Gastroesophageal sphincter (tissue), 4 donors: Measurements from ENCODE around the gene C20orf141. TPM values are rescaled to one million over a fixed set of nuclear protein-coding genes. Genes with fewer than 3 reads are reported as not detected.

Experiments used
- ATAC-seq: fragments of 150-250 bp; one replicate; pipeline ENCODE4 v1.9.1; 2016; ENCODE audit warnings: mild to moderate bottlenecking, moderate library complexity
- H3K27ac ChIP-seq, 4 donors: fragments of 200-600 bp; sonication (generic) in 3 of 4; 1 replicate in 3 of 4; 2 replicates in 1 of 4; pipeline ENCODE4 v1.5.1; 2016 to 2019
- H3K27me3 ChIP-seq: fragments of 200-600 bp; sonication (generic); one replicate; pipeline ENCODE4 v1.5.1; 2019
- H3K36me3 ChIP-seq, 2 donors: fragments of 200-600 bp; sonication (generic); one replicate each; pipeline ENCODE4 v1.5.1; 2019; ENCODE audit warnings: control low read depth in 1 of 2
- H3K4me1 ChIP-seq, 3 donors: fragments of 200-600 bp; sonication (generic); 1 replicate in 2 of 3; 2 replicates in 1 of 3; pipeline ENCODE4 v1.5.1; 2016 to 2019; ENCODE audit warnings: control low read depth in 2 of 3
- H3K4me3 ChIP-seq, 2 donors: fragments of 200-600 bp; sonication (generic); one replicate each; pipeline ENCODE4 v1.5.1; 2019; ENCODE audit warnings: mild to moderate bottlenecking in 1 of 2, moderate library complexity in 1 of 2
- H3K9me3 ChIP-seq, 3 donors: fragments of 200-600 bp; sonication (generic); one replicate each; pipeline ENCODE4 v1.5.1; 2017 to 2019; ENCODE audit warnings: control low read depth in 2 of 3
- EP300 ChIP-seq: sonication (generic); formaldehyde crosslinking; IDR thresholded peaks from one replicate; pipeline ENCODE4 v1.6.1; 2017; ENCODE audit warnings: antibody characterized with exemption, mild to moderate bottlenecking
- POLR2A ChIP-seq, 2 donors: fragments of 450-650 bp; IDR thresholded peaks; one replicate each; pipeline ENCODE4 v1.6.1; 2017; ENCODE audit warnings: antibody characterized with exemption in 2 of 2, mild to moderate bottlenecking in 2 of 2, moderate library complexity in 1 of 2
- POLR2AphosphoS5 ChIP-seq: sonication (generic); formaldehyde crosslinking; IDR thresholded peaks from one replicate; pipeline ENCODE4 v1.6.1; 2017; ENCODE audit warnings: antibody characterized with exemption
- WGBS, 2 donors: methylation state at CpG; one replicate each; pipeline ENCODE4 v1.1.5; 2018; ENCODE audit warnings: low coverage in 1 of 2; 5-methylcytosine and 5-hydroxymethylcytosine counted together
- total RNA-seq, 4 donors: library from RNA; depleted of rRNA; stranded (reverse); fragments of >200 nt; gene quantifications; one replicate each; pipeline ENCODE4 v1.1.0, GENCODE V29; 2016
- TF ChIP-seq, protein P1 (sequence below), 4 experiments: fragments of 200-600 bp in 2 of 4; fragments of 450-650 bp in 2 of 4; sonication (generic) in 1 of 4; IDR thresholded peaks; one replicate each; pipeline ENCODE4 v1.5.1; 2017 to 2019; ENCODE audit warnings: antibody characterized with exemption in 4 of 4, mild to moderate bottlenecking in 2 of 4, moderate library complexity in 2 of 4

C20orf141 gene
- total RNA-seq, 4 donors from 2014 or later = not detected

GRCh38 chr20:2847802-2848201 lies 33.0 kb downstream of the C20orf141 start:
- no peak overlapping the region for H3K27ac ChIP-seq
- peaks cover 0 to 7% (median 2%) of the 10 kb centered on the region in 3 donors for H3K4me1 ChIP-seq
- WGBS, 2 donors = 86 to 98% methylated on average over 3 to 4 of the region's 4 CpGs
- no peak overlapping the region for H3K4me3 ChIP-seq
- H3K36me3 ChIP-seq = peaks cover 0 to 19% of the 10 kb centered on the region in 2 donors
- TF ChIP-seq EP300 = no peak
- TF ChIP-seq, protein P1, sequence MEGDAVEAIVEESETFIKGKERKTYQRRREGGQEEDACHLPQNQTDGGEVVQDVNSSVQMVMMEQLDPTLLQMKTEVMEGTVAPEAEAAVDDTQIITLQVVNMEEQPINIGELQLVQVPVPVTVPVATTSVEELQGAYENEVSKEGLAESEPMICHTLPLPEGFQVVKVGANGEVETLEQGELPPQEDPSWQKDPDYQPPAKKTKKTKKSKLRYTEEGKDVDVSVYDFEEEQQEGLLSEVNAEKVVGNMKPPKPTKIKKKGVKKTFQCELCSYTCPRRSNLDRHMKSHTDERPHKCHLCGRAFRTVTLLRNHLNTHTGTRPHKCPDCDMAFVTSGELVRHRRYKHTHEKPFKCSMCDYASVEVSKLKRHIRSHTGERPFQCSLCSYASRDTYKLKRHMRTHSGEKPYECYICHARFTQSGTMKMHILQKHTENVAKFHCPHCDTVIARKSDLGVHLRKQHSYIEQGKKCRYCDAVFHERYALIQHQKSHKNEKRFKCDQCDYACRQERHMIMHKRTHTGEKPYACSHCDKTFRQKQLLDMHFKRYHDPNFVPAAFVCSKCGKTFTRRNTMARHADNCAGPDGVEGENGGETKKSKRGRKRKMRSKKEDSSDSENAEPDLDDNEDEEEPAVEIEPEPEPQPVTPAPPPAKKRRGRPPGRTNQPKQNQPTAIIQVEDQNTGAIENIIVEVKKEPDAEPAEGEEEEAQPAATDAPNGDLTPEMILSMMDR (IDR thresholded peaks at IDR 0.05) = no peak
- no peaks in the 10 kb centered on the region for H3K9me3 ChIP-seq
- H3K27me3 ChIP-seq = no peaks in the 10 kb centered on the region
- ATAC-seq = no peak

DNA sequence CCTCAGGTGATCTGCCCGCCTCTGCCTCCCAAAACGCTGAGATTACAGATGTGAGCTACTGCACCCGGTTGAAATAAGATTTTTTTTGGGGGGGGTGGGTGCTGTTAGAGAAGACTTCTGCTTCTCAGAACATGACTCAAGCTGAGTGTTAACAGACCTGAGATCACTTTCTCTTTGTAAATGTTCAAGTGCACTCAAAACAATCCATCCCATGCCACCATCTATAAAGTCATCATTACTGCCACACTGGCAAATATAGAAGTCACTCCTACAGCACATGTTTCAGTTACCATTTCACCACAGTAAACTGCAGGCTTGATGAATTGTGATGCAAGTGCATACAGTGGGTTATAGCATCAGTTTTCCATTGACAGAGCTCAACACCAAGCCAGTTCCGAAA lies 34.7 kb downstream of the C20orf141 start:
- Histone ChIP-seq H3K4me1 (peaks cover 0 to 7% (median 2%) of the 10 kb centered on the region in 3 donors), H3K4me3 (no peak overlapping the region), H3K9me3 (no peaks in the 10 kb centered on the region), H3K36me3 (peaks cover 0 to 7% of the 10 kb centered on the region in 2 donors), H3K27me3 (no peaks in the 10 kb centered on the region), H3K27ac (no peak overlapping the region)
- TF ChIP-seq, protein P1 (IDR thresholded peaks at IDR 0.05) = no peak
- TF ChIP-seq POLR2AphosphoS5 = no peak
- no peak for TF ChIP-seq EP300
- no peak for TF ChIP-seq POLR2A (IDR thresholded peaks at IDR 0.05)
- ATAC-seq = no peak
- WGBS, 2 donors = 86 to 100% methylated on average over 1 of the region's 4 CpGs

DNA sequence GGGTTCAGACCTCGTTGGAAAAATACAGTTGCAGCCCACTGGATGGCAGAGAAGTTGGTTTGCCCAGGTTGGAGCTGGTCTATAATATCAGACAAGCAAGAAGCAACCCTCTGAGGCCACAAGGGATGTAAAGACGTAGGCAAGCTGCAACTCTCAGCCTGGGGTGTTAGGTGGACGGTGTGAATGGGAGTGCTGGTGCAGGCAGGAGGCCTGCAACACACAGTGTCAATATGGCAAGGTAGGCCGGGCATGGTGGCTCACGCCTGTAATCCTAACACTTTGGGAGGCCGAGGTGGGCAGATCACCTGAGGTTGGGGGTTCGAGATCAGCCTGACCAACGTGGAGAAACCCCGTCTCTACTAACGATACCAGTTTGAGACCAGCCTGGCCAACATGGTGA lies 36.3 kb downstream of the C20orf141 start:
- TF ChIP-seq POLR2AphosphoS5 (no peak), EP300 (no peak), POLR2A (IDR thresholded peaks at IDR 0.05) (no peak)
- TF ChIP-seq, protein P1 (IDR thresholded peaks at IDR 0.05) = no peak
- 85 to 88% methylated on average over 1 to 4 of the region's 10 CpGs for WGBS, 2 donors
- Histone ChIP-seq H3K9me3 (no peaks in the 10 kb centered on the region), H3K4me3 (no peak overlapping the region), H3K27ac (no peak overlapping the region), H3K36me3 (peaks cover 0 to 7% of the 10 kb centered on the region in 2 donors), H3K27me3 (no peaks in the 10 kb centered on the region), H3K4me1 (peaks cover 0 to 7% (median 2%) of the 10 kb centered on the region in 3 donors)
- ATAC-seq = no peak

DNA sequence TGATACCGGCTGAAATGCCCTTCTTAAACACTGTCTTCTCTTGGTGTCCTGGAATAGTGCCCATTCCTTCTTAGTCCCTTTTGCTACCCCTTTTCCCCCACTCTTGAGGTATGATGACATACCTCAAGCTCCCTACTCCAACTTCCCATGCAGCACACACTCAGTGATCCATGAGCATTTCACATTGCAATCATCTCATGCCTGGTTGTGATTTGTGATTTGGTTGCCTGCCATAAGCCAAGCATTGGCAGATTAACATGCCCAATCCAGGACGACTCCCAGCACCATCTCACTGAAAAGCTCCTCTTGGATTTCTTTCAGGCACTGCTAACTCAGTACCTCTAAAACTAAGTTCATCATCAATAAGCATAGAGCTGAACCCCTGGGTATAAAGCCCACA lies 43.8 kb downstream of the C20orf141 start:
- H3K27ac ChIP-seq = no peak overlapping the region
- no peak overlapping the region for H3K4me3 ChIP-seq
- no peak for ATAC-seq
- no peak for TF ChIP-seq POLR2A (IDR thresholded peaks at IDR 0.05)
- TF ChIP-seq, protein P1 (IDR thresholded peaks at IDR 0.05) = no peak
- TF ChIP-seq POLR2AphosphoS5 = no peak
- TF ChIP-seq EP300 = no peak
- H3K9me3 ChIP-seq = no peaks in the 10 kb centered on the region
- 85 to 100% methylated on average over 2 of the region's 2 CpGs for WGBS, 2 donors
- H3K4me1 ChIP-seq = peaks cover 0 to 7% (median 0%) of the 10 kb centered on the region in 3 donors
- peaks cover 0 to 38% of the 10 kb centered on the region in 2 donors for H3K36me3 ChIP-seq
- no peaks in the 10 kb centered on the region for H3K27me3 ChIP-seq

DNA sequence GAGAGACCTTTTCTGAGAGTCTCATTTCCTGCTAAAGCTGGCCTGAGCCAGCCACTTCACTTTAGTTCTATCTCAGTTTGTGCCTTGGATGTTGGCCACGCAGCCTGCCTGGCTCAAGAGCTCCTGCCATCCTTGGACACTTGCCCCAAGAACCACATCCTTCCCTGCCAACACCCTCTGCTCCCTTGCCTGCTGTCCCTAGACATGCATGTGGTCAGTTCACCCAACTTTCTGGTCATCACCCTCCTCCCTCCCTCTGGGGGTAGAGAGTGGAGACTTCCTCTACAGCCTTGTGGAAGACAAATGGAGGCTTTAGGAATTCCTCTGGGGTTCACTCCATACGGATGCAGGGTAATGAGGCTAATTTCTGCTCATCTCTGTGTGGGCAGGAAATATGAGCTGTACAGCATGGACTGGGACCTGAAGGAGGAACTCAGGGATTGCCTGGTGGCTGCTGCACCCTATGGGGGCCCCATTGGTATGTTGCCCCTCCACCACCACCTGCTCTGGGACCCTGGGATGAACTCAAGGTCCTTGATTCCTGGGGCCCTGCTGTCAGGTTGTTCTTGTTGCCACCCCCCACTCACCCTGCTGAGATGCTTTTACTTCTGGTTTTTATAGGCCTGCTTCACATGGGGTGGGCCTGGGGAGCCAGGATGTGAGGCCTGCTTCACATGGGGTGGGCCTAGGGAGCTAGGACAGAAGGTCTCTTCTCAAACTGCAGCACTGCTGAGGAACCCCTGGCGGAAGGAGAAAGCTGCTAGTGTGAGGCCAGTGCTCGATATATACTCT lies 44.7 kb downstream of the C20orf141 start:
- ATAC-seq = no peak
- H3K9me3 ChIP-seq = no peaks in the 10 kb centered on the region
- peaks cover 0 to 7% (median 0%) of the 10 kb centered on the region in 3 donors for H3K4me1 ChIP-seq
- H3K4me3 ChIP-seq = no peak overlapping the region
- no peak overlapping the region for H3K27ac ChIP-seq
- TF ChIP-seq EP300 = no peak
- TF ChIP-seq POLR2AphosphoS5 = no peak
- TF ChIP-seq POLR2A (IDR thresholded peaks at IDR 0.05) = no peak
- TF ChIP-seq, protein P1 (IDR thresholded peaks at IDR 0.05) = no peak
- peaks cover 0 to 48% of the 10 kb centered on the region in 2 donors for H3K36me3 ChIP-seq
- 71% methylated on average over 1 of the region's 4 CpGs; no CpG with 5 or more reads in 1 of the 2 donors for WGBS, 2 donors
- H3K27me3 ChIP-seq = no peaks in the 10 kb centered on the region
